Endometrial microvascular endothelial cells (primary cell): ENCODE results near the gene ASCC3. TPM values are rescaled to one million over a fixed set of nuclear protein-coding genes. Genes with fewer than 3 reads are reported as not detected.
"Not testable (repeated sequence)": the region's sequence is repeated elsewhere in the genome, so short reads cannot be mapped to it uniquely, and the experiment has no call there.

ENCODE experiments used
- in situ Hi-C: cut with HindIII; loops from 2 replicates; pipeline ENCODE4 v1.10.0; 2017; ENCODE audit warnings: low sequenced_read_pairs, low pct_unique_long_range_greater_than_20kb; ENCODE audit errors: inconsistent ontology term
- total RNA-seq: library from RNA; depleted of rRNA; stranded (reverse); fragments of >200 nt; gene quantifications from one replicate; pipeline ENCODE4 v1.2.3, GENCODE V29; 2015; ENCODE audit errors: inconsistent ontology term

ASCC3 gene
- total RNA-seq, 1 donor from 2014 or later: 72.8 TPM

- in situ Hi-C loops: no loop called here
Measured at GRCh38 chr6:100889351-100889750, 8.2 kb upstream of the ASCC3 start.

- in situ Hi-C loops: no loop called here
Measured at GRCh38 chr6:100886076-100886475, 4.9 kb upstream of the ASCC3 start.

GRCh38 chr6:100883347-100883746 lies 2.2 kb upstream of the ASCC3 start:
- in situ Hi-C loops: no loop called here

GRCh38 chr6:100881707-100882040 lies 545 bp upstream of the ASCC3 start:
- in situ Hi-C loops: no loop called here

GRCh38 chr6:100880149-100880852 lies 828 bp downstream of the ASCC3 start:
- in situ Hi-C loops: no loop called here

- in situ Hi-C loops: no loop called here
Measured at GRCh38 chr6:100879317-100879716, 1.8 kb downstream of the ASCC3 start.

- in situ Hi-C loops: no loop called here
Measured at GRCh38 chr6:100877851-100878250, 3.3 kb downstream of the ASCC3 start.

- in situ Hi-C loops: no loop called here
Measured at GRCh38 chr6:100876251-100876650, 4.9 kb downstream of the ASCC3 start.

GRCh38 chr6:100865525-100865924 lies 15.6 kb downstream of the ASCC3 start:
- in situ Hi-C loops: no loop called here

GRCh38 chr6:100862063-100862462 lies 19.1 kb downstream of the ASCC3 start:
- in situ Hi-C loops: no loop called here

- in situ Hi-C loops: no loop called here
Measured at GRCh38 chr6:100856146-100856545, 25.0 kb downstream of the ASCC3 start.

GRCh38 chr6:100851819-100852218 lies 29.3 kb downstream of the ASCC3 start:
- in situ Hi-C loops: no loop called here

GRCh38 chr6:100850174-100850573 lies 31.0 kb downstream of the ASCC3 start:
- in situ Hi-C loops: no loop called here

GRCh38 chr6:100846276-100846675 lies 34.9 kb downstream of the ASCC3 start:
- in situ Hi-C loops: no loop called here

- in situ Hi-C loops: no loop called here
Measured at GRCh38 chr6:100845676-100846075, 35.5 kb downstream of the ASCC3 start.

GRCh38 chr6:100839419-100839818 lies 41.7 kb downstream of the ASCC3 start:
- in situ Hi-C loops: no loop called here

- in situ Hi-C loops: no loop called here
Measured at GRCh38 chr6:100838011-100838410, 43.1 kb downstream of the ASCC3 start.

GRCh38 chr6:100833972-100834574 lies 47.1 kb downstream of the ASCC3 start:
- in situ Hi-C loops: no loop called here

- in situ Hi-C loops: not testable (repeated sequence)
Measured at GRCh38 chr6:100829077-100829595, 52.0 kb downstream of the ASCC3 start.

- in situ Hi-C loops: no loop called here
Measured at GRCh38 chr6:100823041-100823440, 58.1 kb downstream of the ASCC3 start.

GRCh38 chr6:100818066-100818465 lies 63.1 kb downstream of the ASCC3 start:
- in situ Hi-C loops: no loop called here
